Endothelial cell of umbilical vein (primary cell): ENCODE results near the gene CTSH. TPM values are rescaled to one million over a fixed set of nuclear protein-coding genes. Genes with fewer than 3 reads are reported as not detected.

ENCODE experiments used
- BruUV-seq: library from RNA; stranded (reverse); fragments of 400-500 nt; replicated peaks from 2 replicates; lab custom pipeline; 2021; lab: Mats Ljungman, UMichigan
- CTCF ChIA-PET: fragments of 300-600, 350-600 bp; sonication (Branson Sonifier 250); formaldehyde crosslinking; loops from one replicate; lab custom pipeline; 2021; ENCODE audit warnings: antibody characterized with exemption, inconsistent platforms; lab: Charles Lee
- POLR2A ChIA-PET: fragments of 300-600, 350-600 bp; sonication (Branson Sonifier 250); formaldehyde crosslinking; loops from one replicate; lab custom pipeline; 2021; ENCODE audit warnings: antibody characterized with exemption, inconsistent platforms; lab: Charles Lee
- DNase-seq: peaks from one replicate; pipeline ENCODE4 v3.0.0-alpha.2; 2011; ENCODE audit warnings: low read depth, low spot score
- FAIRE-seq: peaks from 2 replicates; lab custom pipeline; 2011; peaks lifted over from hg19 to GRCh38; lab: Jason Lieb, UNC
- H2AFZ ChIP-seq: 2 replicates; pipeline ENCODE4 v1.6.0; 2012; ENCODE audit warnings: low read depth, low read length, control low read depth, inconsistent platforms
- H3K27ac ChIP-seq: 2 replicates; pipeline ENCODE4 v1.5.1; 2011; ENCODE audit warnings: low read depth, mild to moderate bottlenecking, control low read depth, low read length, moderate library complexity; ENCODE audit not compliant: insufficient read depth
- H3K27me3 ChIP-seq, 2 experiments: 2 replicates each; pipeline versions ENCODE4 v1.6.0 to v1.6.1; 2011; ENCODE audit warnings: low read length in 2 of 2, mixed read lengths in 1 of 2; ENCODE audit not compliant: control insufficient read depth in 2 of 2, insufficient read depth in 2 of 2
- H3K36me3 ChIP-seq, 2 experiments: 2 replicates in 1 of 2; 3 replicates in 1 of 2; pipeline ENCODE4 v1.5.1; 2011; ENCODE audit warnings: low read length in 2 of 2, mild to moderate bottlenecking in 1 of 2, moderate library complexity in 1 of 2; ENCODE audit not compliant: control insufficient read depth in 2 of 2, insufficient read depth in 2 of 2; ENCODE audit errors: extremely low read depth in 1 of 2
- H3K4me1 ChIP-seq: 3 replicates; pipeline ENCODE4 v1.5.1; 2011; ENCODE audit warnings: mild to moderate bottlenecking, low read length; ENCODE audit not compliant: control insufficient read depth, insufficient read depth; ENCODE audit errors: extremely low read depth
- H3K4me2 ChIP-seq: 2 replicates; pipeline ENCODE4 v1.6.1; 2011; ENCODE audit warnings: low read length, control low read depth, mixed read lengths; ENCODE audit not compliant: insufficient read depth
- H3K4me3 ChIP-seq, 3 experiments: fragments of 200-600 bp in 1 of 3; sonication (generic), shearing (Covaris generic) in 1 of 3; replicated peaks in 1 of 3; 2 replicates each; pipeline ENCODE4 v1.5.1; 2011 to 2016; ENCODE audit warnings: control low read depth in 3 of 3, low read length in 3 of 3, mild to moderate bottlenecking in 2 of 3, inconsistent platforms in 1 of 3, low read depth in 1 of 3, moderate library complexity in 1 of 3; ENCODE audit not compliant: insufficient read depth in 1 of 3
- H3K79me2 ChIP-seq: 2 replicates; pipeline ENCODE4 v1.6.0; 2012; ENCODE audit warnings: low read length, inconsistent platforms; ENCODE audit not compliant: control insufficient read depth, insufficient read depth
- H3K9ac ChIP-seq: replicated peaks from 2 replicates; pipeline ENCODE3; 2011; ENCODE audit warnings: low read length, control low read depth; ENCODE audit not compliant: insufficient read depth; ENCODE audit errors: extremely low read depth
- H3K9me1 ChIP-seq: replicated peaks from 3 replicates; pipeline ENCODE4 v1.6.0; 2011; ENCODE audit warnings: mild to moderate bottlenecking, low read length; ENCODE audit not compliant: control insufficient read depth, insufficient read depth; ENCODE audit errors: extremely low read depth
- H3K9me3 ChIP-seq: replicated peaks from 2 replicates; pipeline ENCODE4 v1.5.1; 2012; ENCODE audit warnings: low read length, inconsistent platforms; ENCODE audit not compliant: control insufficient read depth, insufficient read depth
- H4K20me1 ChIP-seq: replicated peaks from 2 replicates; pipeline ENCODE3; 2011; ENCODE audit warnings: mild to moderate bottlenecking, low read length; ENCODE audit not compliant: control insufficient read depth, insufficient read depth; ENCODE audit errors: extremely low read depth
- EZH2 ChIP-seq: IDR thresholded peaks from 2 replicates; pipeline ENCODE4 v1.6.1; 2012; ENCODE audit warnings: borderline replicate concordance, low read depth, mild to moderate bottlenecking, moderate library complexity, low read length, inconsistent platforms; ENCODE audit not compliant: severe bottlenecking
- GATA2 ChIP-seq: IDR thresholded peaks from 2 replicates; pipeline ENCODE4 v1.7.0; 2011; ENCODE audit warnings: low read depth, mild to moderate bottlenecking, moderate library complexity, mixed read lengths, low read length; ENCODE audit not compliant: insufficient read length, insufficient read depth
- JUN ChIP-seq: IDR thresholded peaks from 2 replicates; pipeline ENCODE4 v1.6.1; 2011; ENCODE audit warnings: borderline replicate concordance, low read depth; ENCODE audit not compliant: insufficient read length, insufficient read depth
- MYC ChIP-seq: IDR thresholded peaks from one replicate; pipeline ENCODE4 v1.6.1; 2011; ENCODE audit warnings: mild to moderate bottlenecking, low read depth, low read length
- POLR2A ChIP-seq: IDR thresholded peaks from 2 replicates; pipeline ENCODE4 v1.6.1; 2012; ENCODE audit warnings: low read depth, mild to moderate bottlenecking, control low read depth, low read length
- dilution Hi-C: fragments of 300-500 bp; cut with MboI; formaldehyde crosslinking; loops from one replicate; pipeline ENCODE4 v1.15.0; 2019; ENCODE audit warnings: low sequenced_read_pairs; ENCODE audit not compliant: extremely low pct_ligation_motif_present
- intact Hi-C: fragments of 100-400 bp; cut with micrococcal nuclease; formaldehyde crosslinking; loops from one replicate; pipeline ENCODE4 v1.10.0; 2022
- polyA plus RNA-seq, 4 experiments: library from polyadenylated mRNA; depleted of rRNA in 3 of 4; stranded (reverse) in 3 of 4; unstranded in 1 of 4; fragments of >200 nt; gene quantifications; 2 replicates each; pipeline versions ENCODE4 v1.2.1 to v1.2.3, GENCODE V29; 2011 to 2012; ENCODE audit warnings: missing spikeins in 1 of 4
- total RNA-seq: library from RNA; stranded (reverse); gene quantifications from 2 replicates; pipeline ENCODE4 v1.2.3, GENCODE V29; 2021
- TF ChIP-seq, protein P1 (sequence below): IDR thresholded peaks from 2 replicates; pipeline ENCODE4 v1.6.1; 2011; ENCODE audit not compliant: insufficient read depth, insufficient read length

The CTSH gene
- total and polyA plus RNA-seq, 2 donors (not counting 3 experiments of a cell fraction or from before 2014, with no cell fraction given) = 7.0 to 7.4 TPM

DNA sequence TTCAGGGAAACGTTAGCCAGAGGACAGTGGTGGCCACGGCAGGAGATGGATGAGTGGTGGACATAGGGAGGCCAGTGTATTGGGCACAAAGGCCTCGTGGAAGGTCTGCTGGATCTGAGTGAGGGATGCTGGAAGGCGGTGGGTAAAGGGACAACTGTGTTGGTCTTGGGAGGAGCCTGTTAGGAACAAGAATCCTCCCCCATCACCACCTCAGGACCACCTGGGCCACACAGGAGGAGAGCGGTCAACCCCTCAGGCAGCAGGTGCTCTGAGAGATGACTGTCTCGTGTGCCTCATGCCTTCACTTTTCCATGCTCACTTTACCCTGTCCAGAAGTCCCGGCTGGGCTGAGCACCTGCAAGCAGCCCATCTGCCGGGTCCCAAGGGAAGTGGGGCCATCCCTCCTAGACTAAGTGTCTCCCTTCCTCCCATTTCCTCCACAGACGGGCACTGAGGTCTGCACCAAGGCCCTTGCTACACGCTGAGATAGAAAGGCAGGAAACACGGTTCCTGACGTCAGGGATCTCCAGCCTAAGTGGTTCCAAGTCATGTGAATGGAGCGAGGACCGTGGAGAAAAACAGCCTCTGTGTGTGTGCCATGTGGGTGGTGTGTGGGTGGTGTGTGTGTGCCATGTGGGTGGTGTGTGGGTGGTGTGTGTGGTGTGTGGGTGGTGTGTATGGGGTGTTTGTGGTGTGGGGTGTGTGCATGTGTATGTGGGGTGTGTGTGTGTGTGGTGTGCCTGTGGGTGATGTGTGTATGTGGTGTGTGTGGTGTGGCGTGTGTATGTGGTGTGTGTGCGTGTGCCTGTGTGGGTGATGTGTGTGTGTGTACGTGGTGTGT, 47.8 kb upstream of the CTSH start:
- Histone ChIP-seq H3K36me3 (no peaks in the 10 kb centered on the region), H3K79me2 (no peaks in the 10 kb centered on the region), H3K27me3 (no peaks in the 10 kb centered on the region), H3K4me2 (no peak overlapping the region), H3K9me3 (no peaks in the 10 kb centered on the region), H3K9me1 (no peaks in the 10 kb centered on the region), H3K9ac (no peak overlapping the region), H2AFZ (peak overlapping the region; percentile 29), H3K4me3 (no peak overlapping the region), H3K27ac (no peak overlapping the region), H3K4me1 (peaks cover 11% of the 10 kb centered on the region), H4K20me1 (no peaks in the 10 kb centered on the region)
- ChIA-PET CTCF (no interaction called here), POLR2A (no interaction called here)
- DNase-seq (peak; percentile 62), FAIRE-seq (peak; percentile 84)
- TF ChIP-seq, protein P1, sequence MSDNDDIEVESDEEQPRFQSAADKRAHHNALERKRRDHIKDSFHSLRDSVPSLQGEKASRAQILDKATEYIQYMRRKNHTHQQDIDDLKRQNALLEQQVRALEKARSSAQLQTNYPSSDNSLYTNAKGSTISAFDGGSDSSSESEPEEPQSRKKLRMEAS = peak; percentile 56
- no peak for TF ChIP-seq MYC
- dilution Hi-C loops (no loop called here), intact Hi-C loops (loop anchor here (1.0 kb wide), 1 partner anchor 12 kb away; no protein-coding TSS in a partner anchor)
- BruUV-seq = no TSS peak

DNA sequence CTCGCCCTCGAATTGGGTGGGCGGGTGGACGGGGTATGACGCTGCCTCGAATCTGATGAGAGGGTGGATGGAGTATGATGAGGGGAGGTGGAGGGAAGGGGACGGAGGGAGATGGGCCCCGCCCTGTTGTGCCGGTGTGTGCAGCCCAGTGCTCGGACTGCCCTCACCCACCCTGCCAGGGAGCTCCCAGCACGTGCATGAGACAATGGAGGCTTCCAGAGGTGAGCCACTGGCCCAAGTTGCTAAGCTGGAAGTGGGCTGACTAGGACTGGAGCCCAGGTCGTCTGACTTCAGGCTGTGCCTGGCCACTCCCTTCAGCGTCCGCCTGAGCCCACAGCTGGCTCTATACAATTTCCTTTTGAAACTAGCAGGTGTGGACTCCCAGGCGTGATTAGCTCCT, 47.0 kb upstream of the CTSH start:
- no peak for TF ChIP-seq MYC
- no peak for TF ChIP-seq EZH2
- TF ChIP-seq POLR2A = no peak
- no peak for TF ChIP-seq GATA2
- TF ChIP-seq, protein P1 = no peak
- no peak for TF ChIP-seq JUN
- no peaks in the 10 kb centered on the region for H3K27me3 ChIP-seq
- FAIRE-seq = no peak
- no peaks in the 10 kb centered on the region for H3K79me2 ChIP-seq
- H2AFZ ChIP-seq = no peak overlapping the region
- CTCF ChIA-PET = no interaction called here
- H3K4me3 ChIP-seq = no peak overlapping the region
- H3K9ac ChIP-seq = no peak overlapping the region
- dilution Hi-C loops (no loop called here), intact Hi-C loops (loop anchor here (1.0 kb wide), 1 partner anchor 12 kb away; no protein-coding TSS in a partner anchor)
- no peak overlapping the region for H3K27ac ChIP-seq
- H3K4me2 ChIP-seq = no peak overlapping the region
- H3K9me1 ChIP-seq = no peaks in the 10 kb centered on the region
- no peak for DNase-seq
- H3K36me3 ChIP-seq = no peaks in the 10 kb centered on the region
- H3K9me3 ChIP-seq = no peaks in the 10 kb centered on the region
- no TSS peak for BruUV-seq
- no peaks in the 10 kb centered on the region for H4K20me1 ChIP-seq
- peaks cover 12% of the 10 kb centered on the region for H3K4me1 ChIP-seq
- POLR2A ChIA-PET = no interaction called here
